ENCODE results near the gene ZPLD1. TPM values are rescaled to one million over a fixed set of nuclear protein-coding genes. Genes with fewer than 3 reads are reported as not detected.

The ZPLD1 gene
- total RNA-seq, 1 experiment from 2014 or later: 0.84 TPM

DNA sequence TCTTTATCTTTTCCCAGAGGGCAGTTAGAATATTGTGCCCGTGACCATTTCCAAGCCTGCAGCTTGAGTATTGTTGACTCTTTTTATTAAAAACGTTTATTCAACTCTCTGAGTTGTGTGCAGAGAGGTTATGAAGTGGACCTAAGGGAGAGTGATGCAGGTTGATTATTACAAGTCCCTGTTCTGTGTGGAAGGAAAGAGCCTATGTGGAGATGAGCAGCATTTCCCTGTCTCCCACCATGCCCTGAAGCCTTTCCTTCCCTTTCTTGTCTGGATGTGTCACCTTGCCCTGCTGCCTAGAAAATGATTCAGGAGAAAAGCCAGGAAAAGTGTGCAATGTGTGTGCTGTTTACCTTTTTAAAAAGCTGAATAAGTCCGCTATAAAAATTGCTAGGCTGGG lies 19.4 kb downstream of the ZPLD1 start:
- no peak for DNase-seq (ENCODE audit: low read depth)
- in situ Hi-C loops (cut with HindIII; ENCODE audit: low pct_unique_long_range_greater_than_20kb, low sequenced_read_pairs): no loop called here

DNA sequence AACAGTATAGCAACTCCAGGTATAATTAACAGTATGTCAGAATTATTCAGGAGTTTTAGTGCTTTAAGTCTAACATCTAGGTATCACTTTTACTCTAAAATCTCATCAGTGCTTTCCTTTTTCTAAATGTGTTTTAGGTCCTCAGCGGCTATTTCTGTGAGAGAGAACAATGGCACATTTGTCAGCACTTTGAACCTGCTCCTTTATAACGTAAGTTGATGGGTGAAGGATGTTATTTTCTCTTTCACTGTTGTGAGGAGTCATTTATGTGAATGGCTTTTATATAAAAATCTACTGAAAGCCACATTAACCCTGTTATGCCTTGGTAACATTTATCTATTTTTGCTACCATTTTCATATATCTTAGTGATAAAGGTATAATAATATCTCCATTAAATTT lies 22.8 kb downstream of the ZPLD1 start:
- in situ Hi-C loops (cut with HindIII; ENCODE audit: low pct_unique_long_range_greater_than_20kb, low sequenced_read_pairs): no loop called here
- DNase-seq (ENCODE audit: low read depth): no peak

DNA sequence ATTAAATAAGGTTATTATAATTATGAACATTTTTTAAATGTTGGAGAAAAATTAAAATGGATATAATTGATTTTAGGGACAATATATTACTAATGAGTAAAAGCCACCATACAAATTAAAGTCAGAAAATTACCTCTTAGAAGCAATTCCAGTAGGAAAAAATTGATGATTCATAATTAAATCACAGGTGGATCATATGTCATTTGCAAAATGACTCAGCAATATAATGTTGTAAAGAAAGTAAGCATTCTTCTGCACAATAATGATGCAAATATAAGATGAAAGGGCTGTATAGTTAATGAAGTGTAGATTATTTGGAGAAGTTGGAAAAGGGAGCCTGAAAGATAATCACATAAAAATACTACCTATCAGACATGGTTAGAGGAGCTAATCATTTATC lies 25.8 kb downstream of the ZPLD1 start:
- DNase-seq (ENCODE audit: low read depth): peak; percentile 9
- in situ Hi-C loops (cut with HindIII; ENCODE audit: low pct_unique_long_range_greater_than_20kb, low sequenced_read_pairs): no loop called here

DNA sequence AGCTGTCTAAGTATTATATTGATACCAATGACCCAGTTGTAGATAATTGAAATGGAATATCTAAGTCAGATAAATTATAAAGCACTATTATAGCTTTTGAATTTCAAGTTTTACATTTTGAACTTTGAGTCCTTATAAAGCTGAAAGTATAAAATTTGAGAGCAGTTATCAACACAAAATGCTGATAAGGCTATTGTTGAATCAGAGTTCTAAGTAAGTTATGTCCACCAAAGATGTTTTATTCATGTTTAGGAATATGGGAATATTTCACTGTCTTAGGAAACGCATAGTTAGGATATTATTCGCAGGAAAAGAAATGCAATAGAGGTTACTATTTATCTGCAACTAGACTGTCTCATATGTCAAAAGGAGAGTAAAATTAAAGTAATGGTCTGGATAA lies 29.4 kb downstream of the ZPLD1 start:
- no peak for DNase-seq (ENCODE audit: low read depth)
- in situ Hi-C loops (cut with HindIII; ENCODE audit: low pct_unique_long_range_greater_than_20kb, low sequenced_read_pairs): no loop called here

DNA sequence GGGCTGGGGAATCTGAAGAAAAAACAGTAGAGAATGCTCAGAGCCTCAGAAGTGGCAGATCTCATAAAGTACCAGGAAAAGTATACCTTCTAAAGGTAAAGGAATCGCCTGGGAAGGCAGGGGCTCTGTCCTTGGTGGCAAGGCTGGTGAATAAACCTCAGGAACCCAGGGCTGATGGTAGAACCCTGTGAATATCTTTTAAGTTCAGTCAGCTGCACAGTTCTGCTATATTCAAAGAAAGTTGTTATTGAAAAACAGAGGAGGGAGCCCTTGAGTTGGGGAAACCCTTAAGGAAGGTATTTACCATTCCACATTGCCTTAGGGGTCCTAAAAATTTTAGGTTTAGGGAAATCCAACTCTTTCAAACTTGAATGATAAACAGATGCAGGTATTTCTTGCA lies 31.2 kb downstream of the ZPLD1 start:
- DNase-seq (ENCODE audit: low read depth): no peak
- in situ Hi-C loops (cut with HindIII; ENCODE audit: low pct_unique_long_range_greater_than_20kb, low sequenced_read_pairs): no loop called here

DNA sequence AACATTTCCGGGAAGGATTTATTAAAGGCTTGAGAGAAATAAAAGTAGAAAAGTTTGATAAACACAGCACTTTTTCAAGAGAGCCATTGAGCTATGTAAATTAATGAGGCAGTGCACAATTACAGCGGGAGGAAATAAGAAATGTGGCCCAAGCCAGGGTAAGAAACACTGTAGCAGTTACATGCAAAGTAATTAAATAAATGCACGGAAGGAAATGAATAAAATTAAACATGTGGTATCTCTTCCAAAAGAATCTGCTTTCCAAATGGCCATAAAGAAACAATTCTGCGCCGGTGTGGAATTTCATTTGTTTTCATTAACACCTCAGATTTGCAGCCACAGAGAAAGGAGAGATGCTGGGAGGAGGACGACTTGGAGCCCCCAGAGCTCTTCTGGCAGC lies 35.3 kb downstream of the ZPLD1 start:
- no peak for DNase-seq (ENCODE audit: low read depth)
- in situ Hi-C loops (cut with HindIII; ENCODE audit: low pct_unique_long_range_greater_than_20kb, low sequenced_read_pairs): no loop called here

DNA sequence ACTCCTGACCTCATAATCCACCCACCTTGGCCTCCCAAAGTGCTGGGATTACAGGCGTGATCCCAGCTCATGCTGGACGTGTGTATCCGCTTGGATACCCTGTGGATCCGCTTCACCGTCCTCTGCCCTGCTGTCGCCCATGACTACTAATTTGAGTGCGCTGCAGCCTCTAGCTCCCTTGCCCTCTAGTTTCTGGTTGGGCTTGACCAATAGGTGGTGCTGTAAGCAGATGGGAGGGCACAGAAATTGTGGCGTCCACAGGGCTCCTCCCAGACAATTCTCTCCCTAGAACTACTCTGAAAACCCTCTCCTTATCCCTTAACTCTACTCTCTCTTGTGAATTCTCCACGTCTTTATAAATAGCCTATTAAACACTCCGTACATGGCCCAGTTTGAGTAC lies 36.2 kb downstream of the ZPLD1 start:
- in situ Hi-C loops (cut with HindIII; ENCODE audit: low pct_unique_long_range_greater_than_20kb, low sequenced_read_pairs): no loop called here
- no peak for DNase-seq (ENCODE audit: low read depth)

DNA sequence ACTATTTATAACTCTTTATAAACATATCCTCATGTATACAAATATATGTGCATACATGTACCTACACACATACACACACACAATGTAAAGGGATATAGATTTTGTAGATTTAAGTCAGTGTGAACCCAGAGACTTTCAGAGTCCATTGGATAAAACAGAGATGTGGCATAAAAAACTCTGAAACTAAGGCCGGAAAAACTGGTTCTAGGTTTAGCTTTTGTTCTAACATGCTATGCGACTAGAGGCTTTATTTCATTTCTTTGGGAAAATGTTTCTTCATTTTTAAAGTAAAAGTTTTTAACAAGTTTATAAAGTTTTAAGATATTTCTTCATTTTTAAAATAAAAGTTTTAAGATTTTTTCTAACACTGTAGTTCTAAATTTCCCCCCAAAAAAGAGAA lies 36.7 kb downstream of the ZPLD1 start:
- no peak for DNase-seq (ENCODE audit: low read depth)
- in situ Hi-C loops (cut with HindIII; ENCODE audit: low pct_unique_long_range_greater_than_20kb, low sequenced_read_pairs): no loop called here

DNA sequence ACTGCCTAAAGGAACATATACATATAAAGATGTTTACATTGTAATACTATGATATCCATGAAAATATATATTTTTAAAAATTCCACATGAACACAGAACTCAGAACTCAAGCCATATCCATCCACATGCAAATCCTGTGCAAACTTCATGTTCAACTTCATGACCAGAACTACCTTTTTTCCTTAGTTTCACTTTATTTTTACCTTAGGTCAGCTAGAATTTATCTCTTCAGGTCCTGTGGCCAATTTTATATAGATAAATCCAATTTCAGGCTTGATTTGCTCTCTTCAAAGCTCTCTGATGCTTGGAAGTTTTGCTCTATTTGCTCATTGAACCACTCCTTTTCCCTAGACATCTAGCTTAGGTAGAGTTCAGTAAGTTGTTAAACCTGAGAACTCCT lies 38.8 kb downstream of the ZPLD1 start:
- no peak for DNase-seq (ENCODE audit: low read depth)
- in situ Hi-C loops (cut with HindIII; ENCODE audit: low pct_unique_long_range_greater_than_20kb, low sequenced_read_pairs): no loop called here

DNA sequence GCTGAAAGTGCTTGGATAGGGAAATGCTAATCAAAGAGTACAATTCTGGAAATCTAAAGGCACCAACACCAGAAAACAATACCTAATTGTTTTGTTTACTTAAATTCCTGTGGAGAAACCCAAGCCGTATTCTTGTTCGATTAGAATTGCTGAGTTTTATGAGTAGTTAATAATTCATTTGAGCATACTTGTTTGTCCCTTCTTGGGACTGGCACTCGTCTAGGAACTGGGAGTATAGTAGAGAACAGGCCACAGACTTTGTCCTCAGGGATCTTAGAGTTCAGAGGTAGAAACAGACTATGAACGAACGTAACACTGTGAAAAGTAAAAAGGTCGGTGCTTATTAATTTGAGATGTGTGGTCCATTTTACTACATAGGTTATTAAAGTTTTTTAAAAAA lies 39.4 kb downstream of the ZPLD1 start:
- in situ Hi-C loops (cut with HindIII; ENCODE audit: low pct_unique_long_range_greater_than_20kb, low sequenced_read_pairs): no loop called here
- DNase-seq (ENCODE audit: low read depth): no peak

DNA sequence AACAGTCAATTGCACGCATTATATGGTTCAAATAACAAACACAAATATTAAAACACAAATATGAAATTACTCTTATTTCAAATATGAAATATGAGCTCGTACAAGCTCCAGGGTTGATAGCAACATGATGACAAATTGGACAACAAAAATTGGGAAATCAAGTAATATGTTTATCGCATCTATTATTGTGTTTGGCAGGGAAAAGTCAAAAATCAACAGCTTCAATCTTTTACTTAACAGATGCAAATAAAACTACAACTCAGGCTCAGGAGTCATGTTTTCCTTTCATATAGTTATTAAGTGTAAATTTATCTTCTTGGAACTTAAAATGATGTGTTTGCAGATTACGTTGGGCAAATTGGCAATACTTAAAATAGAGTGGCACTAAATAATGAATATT lies 41.4 kb downstream of the ZPLD1 start:
- in situ Hi-C loops (cut with HindIII; ENCODE audit: low pct_unique_long_range_greater_than_20kb, low sequenced_read_pairs): no loop called here
- no peak for DNase-seq (ENCODE audit: low read depth)

DNA sequence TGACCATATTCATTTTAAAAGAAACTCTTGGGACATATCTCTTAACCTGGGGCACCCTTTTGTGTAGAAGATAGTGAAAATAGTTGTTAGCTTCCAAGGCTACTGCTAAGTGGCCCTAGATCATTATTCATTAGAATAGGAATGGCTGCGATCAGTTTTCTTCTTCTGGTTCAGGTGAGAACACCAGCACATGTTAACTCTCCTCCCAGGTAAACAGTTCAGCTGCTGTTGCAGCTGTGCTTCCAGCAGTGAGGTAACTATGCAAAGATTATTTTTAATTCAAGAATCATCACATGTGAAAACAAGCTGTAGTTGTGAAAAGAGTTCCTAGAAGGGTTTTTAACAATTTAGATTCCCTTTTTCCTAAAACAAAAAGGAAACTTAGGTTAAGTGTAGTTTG lies 43.3 kb downstream of the ZPLD1 start:
- no peak for DNase-seq (ENCODE audit: low read depth)
- in situ Hi-C loops (cut with HindIII; ENCODE audit: low pct_unique_long_range_greater_than_20kb, low sequenced_read_pairs): no loop called here

DNA sequence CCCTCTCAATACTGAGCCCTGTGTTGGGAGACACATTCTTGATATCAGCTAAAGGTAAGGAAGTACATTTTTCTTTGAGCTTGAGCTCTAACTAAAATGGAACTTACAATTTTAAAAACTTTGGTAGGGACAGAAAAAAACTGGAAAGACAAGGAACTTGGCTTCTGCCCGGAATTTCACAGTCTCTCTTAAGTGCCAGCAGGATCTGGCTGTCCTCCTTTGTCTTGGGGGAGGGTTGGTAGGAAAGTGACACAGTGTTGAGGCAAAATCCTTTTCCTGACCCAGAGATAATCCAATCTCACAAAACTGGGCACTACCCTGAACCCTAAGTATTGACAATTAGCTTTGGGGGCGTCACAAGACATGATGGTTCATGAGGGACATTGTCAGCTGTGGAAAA lies 45.3 kb downstream of the ZPLD1 start:
- no peak for DNase-seq (ENCODE audit: low read depth)
- in situ Hi-C loops (cut with HindIII; ENCODE audit: low pct_unique_long_range_greater_than_20kb, low sequenced_read_pairs): no loop called here

DNA sequence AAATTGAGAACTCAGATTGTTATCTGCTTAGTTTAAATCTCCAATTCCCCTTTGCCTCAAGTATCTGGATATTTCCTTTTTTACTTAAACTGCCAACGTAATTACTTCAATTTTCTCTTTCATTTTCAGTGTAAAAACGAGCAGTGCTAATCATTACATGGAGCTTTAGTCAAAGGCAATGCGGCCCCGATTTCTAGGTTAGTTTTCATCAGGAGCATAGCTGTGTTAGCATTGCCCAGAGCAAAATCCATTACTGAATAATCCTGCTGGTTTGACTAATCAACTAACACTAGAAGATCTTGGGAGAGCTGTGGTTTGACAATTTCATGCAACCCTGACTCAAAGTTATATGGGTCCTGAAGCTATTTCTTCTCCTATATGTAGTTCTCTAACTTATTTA lies 46.2 kb downstream of the ZPLD1 start:
- no peak for DNase-seq (ENCODE audit: low read depth)
- in situ Hi-C loops (cut with HindIII; ENCODE audit: low pct_unique_long_range_greater_than_20kb, low sequenced_read_pairs): no loop called here

DNA sequence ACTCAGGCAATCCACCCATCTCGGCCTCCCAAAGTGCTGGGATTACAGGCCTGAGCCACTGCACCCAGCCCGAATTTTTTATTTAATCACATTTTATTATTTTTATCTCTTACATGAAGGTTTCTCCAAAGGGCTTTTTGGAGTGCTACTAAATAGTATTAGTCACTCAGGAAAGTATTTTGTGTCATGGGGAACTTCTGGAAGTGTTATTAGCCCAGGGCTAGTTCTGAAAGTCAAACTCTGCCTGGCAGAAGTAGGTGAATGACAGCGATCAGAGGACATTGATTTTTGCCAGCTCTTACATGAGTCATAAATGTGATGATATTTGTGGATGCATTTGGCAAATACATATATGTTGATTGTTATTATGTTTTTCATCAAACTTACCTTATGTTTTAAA lies 48.7 kb downstream of the ZPLD1 start:
- in situ Hi-C loops (cut with HindIII; ENCODE audit: low pct_unique_long_range_greater_than_20kb, low sequenced_read_pairs): no loop called here
- no peak for DNase-seq (ENCODE audit: low read depth)

DNA sequence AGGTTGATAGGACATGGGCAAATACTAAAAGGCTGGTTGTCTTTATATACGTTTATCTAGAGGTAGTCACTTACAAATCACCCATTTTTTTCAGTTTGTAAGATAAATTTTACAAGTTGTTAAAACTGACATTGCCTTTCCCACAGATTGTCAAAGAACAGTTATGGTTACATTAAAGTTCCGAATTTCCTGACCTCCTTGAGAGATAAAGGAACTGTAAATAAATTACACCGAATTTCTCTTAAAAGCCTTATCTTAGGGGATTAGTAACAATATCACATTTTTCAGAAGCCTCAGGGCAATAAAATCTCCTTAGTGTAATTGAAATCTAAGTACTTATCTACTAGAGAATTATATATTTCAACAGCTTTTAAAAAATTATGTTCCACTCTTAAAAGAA lies 49.5 kb downstream of the ZPLD1 start:
- in situ Hi-C loops (cut with HindIII; ENCODE audit: low pct_unique_long_range_greater_than_20kb, low sequenced_read_pairs): no loop called here
- DNase-seq (ENCODE audit: low read depth): no peak

DNA sequence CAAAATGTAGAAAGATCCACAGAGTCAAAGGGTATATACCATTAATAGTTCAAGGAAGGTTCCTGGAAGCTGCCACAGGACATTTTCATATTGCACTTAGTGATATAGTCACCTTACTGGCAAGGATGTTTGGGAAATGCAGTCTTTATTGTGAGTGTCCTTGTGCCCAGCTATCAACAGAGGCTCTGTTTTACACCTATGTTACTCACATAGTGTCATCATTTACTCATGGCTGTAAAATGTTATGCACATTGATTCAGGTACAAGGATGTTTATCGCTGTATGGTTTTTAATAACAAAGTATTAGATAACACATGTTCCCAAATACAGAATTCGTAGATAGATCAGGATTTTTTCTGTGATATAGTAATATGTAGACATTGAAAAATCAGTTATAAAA lies 50.9 kb downstream of the ZPLD1 start:
- no peak for DNase-seq (ENCODE audit: low read depth)
- in situ Hi-C loops (cut with HindIII; ENCODE audit: low pct_unique_long_range_greater_than_20kb, low sequenced_read_pairs): no loop called here

DNA sequence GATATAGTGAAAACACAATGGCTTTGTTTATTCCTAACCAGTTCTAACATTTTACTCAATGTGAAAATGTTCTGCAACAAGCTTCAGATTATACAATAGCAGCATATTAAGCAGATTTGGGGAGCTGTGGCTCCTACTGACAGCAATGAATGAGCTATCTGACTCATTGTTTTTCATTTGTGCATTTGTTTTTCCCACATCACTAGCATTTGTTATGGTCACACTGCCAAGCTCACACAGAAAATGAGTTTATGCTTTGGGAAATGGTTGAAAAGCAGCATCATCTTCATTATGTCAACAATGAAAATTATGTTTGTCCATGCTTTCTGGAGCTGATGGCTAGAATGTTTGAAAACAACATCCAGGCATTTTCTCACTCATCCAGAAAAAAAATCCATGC lies 53.5 kb downstream of the ZPLD1 start:
- in situ Hi-C loops (cut with HindIII; ENCODE audit: low pct_unique_long_range_greater_than_20kb, low sequenced_read_pairs): no loop called here
- DNase-seq (ENCODE audit: low read depth): no peak

DNA sequence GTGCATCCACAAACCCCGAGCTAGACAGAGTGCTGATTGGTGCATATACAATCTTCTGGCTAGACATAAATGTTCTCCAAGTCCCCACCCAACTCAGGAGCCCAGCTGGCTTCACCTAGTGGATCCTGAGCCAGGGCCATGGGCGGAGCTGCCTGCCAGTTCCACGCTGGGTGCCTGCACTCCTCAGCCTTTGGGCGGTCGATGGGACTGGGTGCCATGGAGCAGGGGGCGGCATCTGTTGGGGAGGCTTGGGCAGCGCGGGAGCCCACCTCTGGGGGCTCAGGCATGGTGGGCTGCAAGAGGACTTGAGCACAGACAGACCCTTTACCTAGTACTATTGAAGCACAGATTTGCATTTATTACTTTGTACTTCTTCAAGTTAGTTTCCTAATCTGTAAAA lies 57.5 kb downstream of the ZPLD1 start:
- no peak for DNase-seq (ENCODE audit: low read depth)
- in situ Hi-C loops (cut with HindIII; ENCODE audit: low pct_unique_long_range_greater_than_20kb, low sequenced_read_pairs): no loop called here

DNA sequence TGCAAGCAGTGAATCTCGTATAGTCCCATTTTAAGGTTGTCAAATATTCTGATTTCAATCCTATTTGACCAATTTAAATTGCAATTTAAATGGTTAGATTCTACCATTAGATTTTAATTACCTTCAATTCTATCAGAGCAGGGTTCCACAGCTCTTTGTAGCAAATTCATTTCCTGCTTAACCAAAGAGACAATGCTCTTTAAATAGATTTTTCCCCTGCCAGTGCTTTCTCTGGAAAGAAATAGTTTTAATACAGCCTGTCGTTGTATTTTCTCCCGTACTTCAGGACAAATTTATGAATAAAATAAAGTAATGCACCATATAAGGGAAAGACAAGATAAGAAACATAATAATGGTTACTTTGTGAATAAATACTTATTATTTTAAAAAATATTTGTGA lies 62.8 kb downstream of the ZPLD1 start:
- DNase-seq (ENCODE audit: low read depth): no peak
- in situ Hi-C loops (cut with HindIII; ENCODE audit: low pct_unique_long_range_greater_than_20kb, low sequenced_read_pairs): no loop called here

DNA sequence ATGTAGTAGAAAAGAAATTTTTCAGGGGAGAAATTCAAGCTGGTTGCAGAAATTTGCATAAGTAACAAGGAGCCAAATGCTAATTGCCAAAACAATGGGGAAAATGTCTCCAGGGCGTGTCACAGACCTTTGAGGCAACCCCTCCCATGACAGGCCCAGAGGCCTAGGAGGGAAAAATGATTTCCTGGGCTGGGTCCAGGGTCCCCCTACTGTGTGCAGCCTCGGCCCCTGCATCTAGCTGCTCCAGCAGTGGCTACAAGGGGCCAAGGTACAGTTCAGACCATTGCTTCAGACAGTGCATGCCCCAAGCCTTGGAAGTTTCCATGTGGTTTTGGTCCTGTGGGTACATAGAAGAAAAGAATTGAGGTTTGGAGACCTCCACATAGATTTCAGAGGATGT lies 70.7 kb downstream of the ZPLD1 start:
- no peak for DNase-seq (ENCODE audit: low read depth)
- in situ Hi-C loops (cut with HindIII; ENCODE audit: low pct_unique_long_range_greater_than_20kb, low sequenced_read_pairs): no loop called here
